NCI-H187 treated with DMSO at 0.1 percent for 48 hours (cell line): ENCODE measurements around the gene CHRNA3.
"Not testable (repeated sequence)": the region's sequence is repeated elsewhere in the genome, so short reads cannot be mapped to it uniquely, and the experiment has no call there.

Source experiments
- DNase-seq: peaks from one replicate; lab custom pipeline; 2025; lab: John Stamatoyannopoulos, UW

The CHRNA3 gene

DNA sequence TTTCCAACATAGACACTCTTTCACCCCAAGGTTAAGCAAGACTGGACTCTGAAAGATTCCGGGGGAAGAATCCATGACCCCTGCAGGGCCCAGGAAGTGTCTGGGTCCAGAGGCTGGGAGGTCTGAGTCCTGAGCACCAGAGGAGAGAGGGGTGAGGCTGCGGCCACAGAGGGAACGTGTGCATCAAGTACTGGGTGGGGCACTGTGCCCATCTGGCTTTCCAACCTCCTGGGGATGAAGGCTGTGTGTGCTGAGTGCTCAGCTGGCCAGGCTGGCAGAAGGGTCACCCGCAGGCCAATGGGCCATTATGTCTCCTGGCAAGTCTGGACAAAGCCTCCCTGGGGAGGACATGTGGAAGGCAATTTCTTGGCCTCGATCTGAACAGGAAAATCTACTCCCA is 3.3 kb downstream of the CHRNA3 start:
- DNase-seq: no peak

DNA sequence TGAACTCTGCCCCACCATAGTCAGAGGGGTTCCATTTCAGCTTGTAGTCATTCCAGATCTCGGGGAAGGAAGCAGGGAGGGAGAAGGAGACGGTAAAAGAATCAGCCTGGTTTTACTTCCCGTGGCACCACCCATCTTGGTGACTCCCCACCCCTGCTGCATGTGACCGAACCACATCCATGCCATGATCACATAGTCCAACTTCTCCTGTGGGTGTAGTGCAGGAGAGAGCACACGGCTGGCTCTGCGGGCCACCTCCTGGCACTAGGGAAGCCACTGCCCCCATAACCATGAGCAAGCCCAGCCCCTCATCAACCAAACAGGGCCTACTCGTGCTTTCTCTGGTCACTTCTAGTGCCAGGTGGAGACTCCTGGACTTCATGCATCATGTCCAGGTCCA is 3.7 kb downstream of the CHRNA3 start:
- DNase-seq: no peak

DNA sequence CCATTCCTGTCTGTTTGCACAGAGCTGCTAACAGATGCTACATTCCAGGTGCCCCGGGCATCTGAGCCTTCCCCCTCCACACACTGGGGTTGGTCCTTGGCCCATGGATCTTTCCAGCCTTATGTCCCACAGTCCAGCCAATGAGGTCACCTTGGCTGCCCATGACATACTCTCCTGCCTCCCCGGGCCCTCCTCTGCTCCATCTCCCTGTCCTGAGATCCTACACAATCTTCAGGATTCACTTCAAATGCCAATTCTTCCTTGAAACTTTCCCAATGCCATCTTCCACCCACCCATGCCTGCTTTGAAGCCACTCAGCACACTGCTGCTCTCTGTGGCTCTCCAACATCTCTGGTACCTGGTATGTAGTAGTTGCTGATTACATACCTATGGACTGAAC is 4.3 kb downstream of the CHRNA3 start:
- no peak for DNase-seq

DNA sequence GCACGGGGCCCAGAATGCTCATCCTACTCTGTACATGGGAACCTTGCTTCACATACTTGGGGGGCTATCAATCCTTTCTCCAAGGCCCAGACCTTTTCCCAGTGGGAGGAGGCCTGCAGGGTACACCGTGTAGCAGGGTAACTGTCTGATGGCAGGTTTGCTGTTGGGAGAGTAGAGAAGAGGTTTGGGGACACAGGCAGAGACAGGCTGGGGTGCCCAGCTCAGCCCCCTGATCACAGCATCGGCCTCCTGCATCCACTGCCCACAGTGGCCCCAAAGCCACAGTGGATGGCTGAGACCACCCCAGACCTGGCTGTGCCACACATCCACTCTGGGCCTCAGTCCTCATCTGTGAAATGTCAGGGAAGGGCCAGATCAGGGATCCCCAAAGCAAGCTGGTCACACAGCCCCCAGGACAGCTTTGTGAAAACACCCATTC is 5.6 kb downstream of the CHRNA3 start:
- no peak for DNase-seq

DNA sequence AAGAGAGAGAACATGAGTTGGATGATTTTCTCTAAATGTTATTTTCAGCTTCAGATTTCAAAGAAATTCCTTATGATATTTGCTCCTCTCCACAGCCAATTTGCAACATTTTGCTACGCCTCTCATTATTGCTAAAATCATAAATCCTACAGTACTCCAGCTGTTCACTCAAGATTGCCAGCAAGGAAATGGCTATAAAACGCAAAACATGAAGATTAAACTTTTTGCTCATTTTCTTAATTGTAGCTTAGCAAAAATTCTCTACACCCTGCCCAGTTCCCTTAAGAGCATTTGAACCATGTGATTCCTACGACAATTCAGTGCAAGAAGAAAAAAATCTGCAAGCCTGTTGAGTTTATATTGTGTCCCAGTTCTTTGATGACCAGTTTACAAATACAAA is 6.8 kb downstream of the CHRNA3 start:
- DNase-seq: no peak

DNA sequence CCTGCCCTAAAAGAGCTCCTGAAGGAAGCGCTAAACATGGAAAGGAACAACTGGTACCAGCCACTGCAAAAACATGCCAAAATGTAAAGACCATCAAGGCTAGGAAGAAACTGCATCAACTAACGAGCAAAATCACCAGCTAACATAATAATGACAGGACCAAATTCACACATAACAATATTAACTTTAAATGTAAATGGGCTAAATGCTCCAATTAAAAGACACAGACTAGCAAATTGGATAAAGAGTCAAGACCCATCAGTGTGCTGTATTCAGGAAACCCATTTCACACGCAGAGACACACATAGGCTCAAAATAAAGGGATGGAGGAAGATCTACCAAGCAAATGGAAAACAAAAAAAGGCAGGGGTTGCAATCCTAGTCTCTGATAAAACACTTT is 11.2 kb downstream of the CHRNA3 start:
- not testable (repeated sequence) for DNase-seq

DNA sequence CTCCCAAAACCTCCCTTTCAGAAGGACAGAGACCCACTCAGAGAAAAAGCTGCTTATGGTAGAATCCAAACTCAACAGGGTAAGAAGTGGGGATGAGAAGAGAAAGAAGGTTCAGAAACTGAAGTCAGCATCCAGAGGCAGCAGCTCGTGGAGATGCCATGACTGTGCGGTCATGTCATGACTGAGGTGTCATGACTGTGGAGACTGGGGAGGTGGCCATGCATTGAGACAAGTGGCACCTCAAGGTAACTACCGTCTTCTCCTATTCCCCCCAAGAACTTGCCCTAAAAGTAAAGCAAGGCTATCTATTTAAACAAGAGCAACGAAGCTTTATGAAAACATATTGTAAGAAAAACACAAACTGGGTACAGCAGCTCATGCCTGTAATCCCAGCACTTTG is 15.1 kb downstream of the CHRNA3 start:
- no peak for DNase-seq

DNA sequence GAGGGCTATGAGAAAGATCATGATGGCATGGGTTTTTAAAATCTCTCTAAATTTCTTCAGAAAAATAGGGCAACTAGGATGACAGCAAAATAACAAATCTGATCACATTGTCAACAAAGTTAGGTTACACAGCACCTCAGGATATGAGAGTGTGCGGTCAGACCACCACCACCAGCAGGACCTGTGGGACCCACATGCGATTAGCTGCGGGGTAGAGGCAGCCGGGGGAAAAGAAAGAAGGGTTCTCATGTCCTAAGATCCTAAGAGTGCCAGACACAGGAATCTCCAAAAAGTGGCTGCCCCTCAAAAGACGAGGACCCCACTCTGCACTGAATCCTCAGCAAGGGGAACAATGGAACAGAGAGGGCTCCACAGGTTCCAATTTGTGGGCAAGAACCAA is 15.6 kb downstream of the CHRNA3 start:
- no peak for DNase-seq

DNA sequence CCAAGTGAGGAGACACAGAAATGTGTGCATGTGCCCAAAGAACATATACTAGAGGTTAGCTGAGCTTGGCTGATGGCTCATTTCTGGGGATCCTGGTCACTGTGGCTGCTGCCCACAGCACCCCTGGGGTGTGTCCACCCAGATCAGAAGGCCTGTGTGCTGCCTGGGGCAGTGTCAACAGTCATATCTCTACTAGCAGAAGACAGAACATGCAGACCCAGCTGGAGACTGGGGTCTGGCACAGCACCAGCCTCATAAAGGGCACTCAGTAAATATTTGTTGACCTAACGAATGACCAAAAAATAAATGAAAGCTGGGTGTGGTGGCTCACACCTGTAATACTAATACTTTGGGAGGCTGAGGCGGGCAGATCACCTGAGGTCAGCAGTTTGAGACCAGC is 16.4 kb downstream of the CHRNA3 start:
- DNase-seq: no peak

DNA sequence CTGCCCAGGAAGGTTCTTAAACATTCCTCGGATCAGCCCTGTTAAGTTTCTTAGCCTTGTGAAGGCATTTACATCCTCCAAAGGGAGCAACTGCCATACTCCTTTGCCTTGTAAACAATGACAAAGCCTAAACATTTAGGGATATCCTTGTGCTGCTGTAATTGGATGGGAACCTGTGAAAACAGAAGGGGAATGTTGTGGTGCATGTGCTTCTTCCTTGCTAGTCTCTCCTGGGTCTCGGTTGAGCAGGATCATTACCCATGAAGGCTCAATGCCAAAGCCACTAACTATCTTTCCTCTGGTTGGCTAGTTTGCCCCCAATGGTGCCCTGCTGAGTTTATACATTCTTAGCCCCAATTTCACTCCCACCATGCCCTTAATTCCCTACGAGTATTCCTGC is 17.3 kb downstream of the CHRNA3 start:
- no peak for DNase-seq

DNA sequence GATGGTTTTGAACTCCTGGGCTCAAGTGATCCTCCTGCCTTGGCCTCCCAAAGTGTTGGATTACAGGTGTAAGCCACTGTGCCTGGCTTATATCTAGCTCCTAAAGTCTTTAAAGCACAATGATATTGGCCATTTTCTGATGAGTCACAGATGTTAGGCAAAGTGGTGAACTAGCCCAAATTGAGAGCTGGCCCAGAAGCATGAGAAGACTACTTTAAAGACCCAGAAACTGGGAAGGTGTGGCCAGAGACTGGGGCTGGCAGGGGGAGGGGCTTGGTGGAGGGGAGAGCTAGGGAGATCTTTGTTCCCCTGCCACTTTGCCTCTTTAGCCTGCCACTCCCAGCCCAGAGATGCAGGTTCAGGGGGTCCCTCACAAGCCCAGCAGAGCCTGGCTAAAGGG is 21.6 kb downstream of the CHRNA3 start:
- no peak for DNase-seq

DNA sequence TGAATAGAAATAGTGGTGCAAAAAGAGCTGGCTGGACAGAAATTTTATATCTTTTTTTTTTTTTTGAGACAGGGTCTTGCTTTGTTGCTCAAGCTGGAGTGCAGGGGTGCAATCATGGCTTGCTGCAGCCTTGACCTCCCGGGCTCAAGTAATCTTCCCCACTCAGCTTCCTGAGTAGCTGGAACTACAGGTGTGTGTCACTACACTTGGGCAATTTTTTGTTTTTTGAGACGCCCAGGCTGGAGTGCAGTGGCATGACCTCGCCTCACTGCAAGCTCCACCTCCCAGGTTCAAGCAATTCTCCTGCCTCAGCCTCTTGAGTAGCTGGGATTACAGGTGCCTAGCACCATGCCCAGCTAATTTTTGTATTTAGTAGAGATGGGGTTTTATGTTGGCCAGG is 22.4 kb downstream of the CHRNA3 start:
- no peak for DNase-seq

DNA sequence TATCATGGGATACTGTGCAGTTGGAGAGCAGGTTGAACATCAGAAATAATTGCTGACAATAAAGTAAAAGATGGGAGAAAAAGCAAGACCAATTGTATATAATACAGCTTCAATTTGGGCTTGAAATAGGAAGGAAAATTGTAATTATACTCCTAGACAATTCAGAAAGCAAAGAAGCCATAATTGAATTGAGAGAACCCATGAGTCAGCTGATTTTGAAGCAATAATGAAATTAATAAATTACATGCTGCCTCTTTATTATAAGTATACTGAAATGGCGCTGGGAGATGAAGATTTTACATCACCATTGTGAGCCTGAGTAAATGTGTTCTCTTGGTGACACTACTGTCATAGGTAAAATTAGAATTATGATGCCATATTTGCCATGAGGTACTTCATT is 23.2 kb downstream of the CHRNA3 start:
- no peak for DNase-seq

DNA sequence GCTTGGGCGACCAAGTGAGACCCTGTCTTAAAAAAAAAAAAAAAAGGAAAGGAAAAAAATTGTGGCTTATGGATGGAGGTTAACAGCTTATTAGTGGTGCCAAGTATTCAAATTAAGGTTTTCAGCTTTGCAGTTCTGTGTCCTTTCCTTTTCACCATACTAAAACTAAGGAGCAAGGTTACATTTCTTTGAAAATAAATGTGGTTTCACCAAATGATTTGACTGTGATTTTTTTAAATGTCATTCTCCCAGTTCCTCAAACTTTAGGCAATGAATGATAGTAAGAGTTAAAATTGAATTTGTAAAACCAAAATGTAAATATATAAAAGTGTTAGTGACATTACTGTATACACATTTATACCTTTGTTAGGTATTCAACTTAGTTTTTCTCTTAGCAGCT is 45.9 kb downstream of the CHRNA3 start:
- DNase-seq: no peak

DNA sequence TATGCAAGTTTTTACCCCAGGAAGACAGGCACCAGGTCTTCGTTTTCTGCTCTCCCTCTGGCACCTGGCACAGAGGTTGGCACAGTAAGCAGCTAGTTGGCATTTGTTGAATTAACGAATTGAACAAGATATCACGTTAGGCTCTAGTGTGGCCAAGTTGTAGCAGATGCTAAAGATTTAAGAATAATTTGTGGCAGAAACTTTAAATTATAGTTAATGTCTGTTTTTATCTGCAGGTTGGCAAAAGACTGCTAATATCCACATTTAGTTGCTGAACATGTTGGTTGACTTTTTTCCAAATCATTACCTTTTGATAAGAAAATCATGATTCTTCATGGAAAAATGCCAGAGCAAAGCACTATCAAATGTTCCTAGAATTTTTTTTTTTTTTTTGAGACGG is 47.4 kb downstream of the CHRNA3 start:
- DNase-seq: no peak

DNA sequence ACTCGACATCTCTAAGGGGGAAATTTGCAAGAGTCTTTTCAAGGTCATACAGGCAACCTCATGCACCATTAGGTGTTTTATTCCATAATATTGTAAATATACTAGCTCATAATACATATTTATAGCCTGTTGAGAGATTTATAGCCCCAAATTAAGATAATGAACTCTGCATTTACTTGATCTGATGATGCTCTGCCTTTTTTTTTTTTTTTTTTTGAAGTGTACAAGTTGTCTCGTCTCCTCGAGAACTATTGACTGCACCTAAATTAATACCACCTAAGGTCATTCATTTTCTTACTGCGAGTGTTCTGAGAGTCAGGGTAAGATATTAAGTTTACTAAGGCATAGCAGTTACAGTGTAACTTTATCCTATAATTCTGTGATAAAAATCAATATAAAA is 49.4 kb downstream of the CHRNA3 start:
- no peak for DNase-seq

DNA sequence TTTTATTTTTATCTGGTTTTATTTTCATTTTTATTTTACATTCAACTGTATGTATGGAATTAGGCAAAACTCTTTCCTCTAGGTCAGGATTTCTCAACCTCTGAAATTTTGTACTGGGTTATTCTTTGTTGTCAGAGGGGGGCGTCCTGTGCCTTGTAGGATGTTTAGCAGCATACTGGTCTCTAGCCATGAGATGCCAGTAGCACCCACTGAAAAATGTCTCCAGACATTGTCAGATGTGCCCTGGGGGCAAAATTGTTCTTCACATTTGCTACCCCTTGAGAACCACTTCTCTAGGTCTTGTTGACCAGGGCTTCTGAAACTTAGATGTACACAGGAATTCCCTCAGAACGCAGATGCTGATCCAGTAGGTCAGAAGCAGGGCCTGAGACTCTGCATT is 50.1 kb downstream of the CHRNA3 start:
- no peak for DNase-seq

DNA sequence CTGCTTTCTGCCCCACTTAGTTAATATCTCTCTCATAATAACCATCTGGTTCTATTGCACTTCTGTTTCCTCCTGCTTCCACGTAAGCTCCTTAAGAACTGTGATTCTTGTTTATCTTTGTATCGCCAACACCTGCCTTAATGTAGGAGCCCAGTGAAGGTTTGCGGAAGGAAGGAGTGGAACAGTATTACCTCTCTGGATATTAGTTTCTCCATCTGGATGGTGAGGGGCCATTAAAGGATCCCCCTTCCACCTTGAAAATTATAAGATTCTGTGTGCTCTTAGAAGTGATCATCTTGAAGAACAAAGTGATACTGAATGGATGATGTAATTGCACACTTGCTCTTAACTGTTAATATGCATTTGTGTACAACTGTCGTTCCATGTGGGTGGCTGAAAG is 53.3 kb downstream of the CHRNA3 start:
- DNase-seq: no peak

DNA sequence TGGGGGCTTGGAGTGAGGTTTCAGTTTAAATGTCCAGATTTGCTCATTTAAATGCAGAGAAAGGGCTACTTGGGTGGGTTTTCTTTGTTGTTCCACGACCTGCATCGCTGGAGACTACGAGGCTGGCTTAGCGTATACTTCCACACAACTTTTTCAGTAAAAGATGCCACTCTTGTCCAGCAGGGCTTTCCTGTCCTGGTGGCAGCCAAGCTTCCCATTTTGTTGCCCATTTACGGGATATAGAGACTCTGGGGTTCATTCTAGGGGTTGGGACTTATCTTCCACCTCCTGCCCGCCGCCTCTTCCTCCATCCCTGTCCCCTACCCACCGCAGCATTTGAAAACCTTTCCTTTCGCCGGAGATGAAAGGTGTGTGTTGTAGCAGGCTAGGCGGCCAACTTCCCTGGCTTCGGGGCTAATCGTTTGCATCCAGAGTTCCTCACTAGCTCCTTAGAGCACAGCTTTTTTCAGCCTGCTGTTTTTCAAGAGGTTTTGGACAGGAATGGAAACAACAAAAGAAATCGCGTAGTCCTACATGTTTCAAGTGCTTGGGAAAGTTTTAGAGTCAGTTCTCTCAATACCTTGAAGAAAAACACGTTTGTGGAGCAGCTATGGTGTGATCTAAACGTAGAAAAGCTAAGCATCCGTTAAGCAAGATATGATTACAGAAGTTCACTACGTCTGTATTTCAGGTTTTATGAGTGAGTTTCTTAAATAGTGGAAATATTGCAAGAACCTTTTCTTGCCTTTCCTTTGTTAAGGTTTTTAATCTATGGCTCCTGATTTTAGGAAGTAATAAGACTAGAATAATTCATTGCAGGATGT is 54.6 kb downstream of the CHRNA3 start:
- no peak for DNase-seq

DNA sequence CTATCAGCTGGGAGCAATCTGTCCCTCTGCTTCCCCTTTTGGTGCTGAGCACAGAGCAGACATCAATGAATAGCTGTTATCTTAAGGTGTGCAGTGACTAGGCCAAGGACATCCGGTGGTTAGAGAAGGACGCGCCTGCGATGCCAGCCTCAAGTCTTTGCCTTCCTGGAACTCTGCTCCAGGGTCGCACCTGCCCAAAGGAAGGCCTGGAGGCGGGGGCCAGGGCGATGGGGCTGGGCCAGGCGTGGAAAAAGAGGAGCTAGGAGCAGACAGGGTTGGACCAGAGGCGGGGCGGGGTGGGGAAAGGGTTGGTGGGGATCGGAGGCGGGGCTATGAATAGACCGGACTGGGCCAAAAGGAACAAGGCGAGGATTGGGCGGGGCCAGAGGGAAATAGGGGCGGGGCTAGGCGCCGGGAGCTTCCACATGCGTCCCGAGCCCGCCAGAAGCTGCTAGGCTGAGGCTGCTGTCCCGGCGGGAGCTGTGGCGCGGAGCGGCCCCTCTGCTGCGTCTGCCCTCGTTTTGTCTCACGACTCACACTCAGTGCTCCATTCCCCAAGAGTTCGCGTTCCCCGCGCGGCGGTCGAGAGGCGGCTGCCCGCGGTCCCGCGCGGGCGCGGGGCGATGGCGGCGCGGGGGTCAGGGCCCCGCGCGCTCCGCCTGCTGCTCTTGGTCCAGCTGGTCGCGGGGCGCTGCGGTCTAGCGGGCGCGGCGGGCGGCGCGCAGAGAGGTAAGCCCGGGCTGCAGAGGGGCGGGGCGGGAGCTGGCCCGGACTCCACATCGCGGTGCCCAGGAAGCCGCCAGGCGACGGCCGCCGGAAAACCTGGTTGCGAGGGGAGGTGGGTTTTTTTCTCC is 55.5 kb downstream of the CHRNA3 start, which contains the start of gene CHRNA5:
TSS of gene CHRNA5 (plus strand) at position 424 of the 854 bp plus-strand sequence. CDS start at position 624, 200 bp downstream.
- DNase-seq: peak; percentile 79

DNA sequence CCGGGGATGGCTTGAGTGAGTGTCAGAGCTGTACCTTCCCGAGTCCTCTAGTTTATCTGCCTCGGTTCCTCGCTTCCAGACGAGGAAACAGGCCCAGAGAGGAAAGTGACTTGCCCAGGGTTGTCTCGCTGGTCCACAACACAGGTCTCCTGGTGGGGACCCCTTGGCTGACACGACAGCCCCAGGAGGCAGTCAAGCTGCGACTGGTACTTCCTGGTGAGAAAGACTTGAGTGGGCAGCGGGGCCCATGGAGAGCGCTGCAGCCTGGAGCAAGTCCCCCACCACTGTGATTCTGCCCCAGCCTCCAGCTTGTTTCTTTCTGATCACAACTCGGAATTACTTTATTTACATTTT is 56.1 kb downstream of the CHRNA3 start:
- no peak for DNase-seq

DNA sequence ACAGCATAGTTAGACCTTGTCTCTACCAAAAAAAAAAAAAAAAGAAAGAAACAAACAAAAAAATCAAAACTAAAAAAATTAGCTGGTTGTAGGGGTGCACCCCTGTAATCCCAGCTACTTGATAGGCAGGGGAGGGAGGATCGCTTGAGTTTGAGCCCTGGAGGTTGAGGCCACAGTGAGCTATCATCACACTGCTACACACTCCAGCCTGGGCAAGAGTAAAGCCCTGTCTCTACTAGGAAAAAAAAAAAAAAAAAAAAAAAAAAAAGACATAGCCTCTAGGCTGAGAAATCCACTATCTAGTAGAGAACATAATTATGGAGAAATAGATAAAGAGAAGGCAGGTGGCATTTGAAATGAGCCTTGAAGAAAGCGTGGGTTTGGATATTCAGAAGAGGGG is 57.7 kb downstream of the CHRNA3 start:
- DNase-seq: no peak

DNA sequence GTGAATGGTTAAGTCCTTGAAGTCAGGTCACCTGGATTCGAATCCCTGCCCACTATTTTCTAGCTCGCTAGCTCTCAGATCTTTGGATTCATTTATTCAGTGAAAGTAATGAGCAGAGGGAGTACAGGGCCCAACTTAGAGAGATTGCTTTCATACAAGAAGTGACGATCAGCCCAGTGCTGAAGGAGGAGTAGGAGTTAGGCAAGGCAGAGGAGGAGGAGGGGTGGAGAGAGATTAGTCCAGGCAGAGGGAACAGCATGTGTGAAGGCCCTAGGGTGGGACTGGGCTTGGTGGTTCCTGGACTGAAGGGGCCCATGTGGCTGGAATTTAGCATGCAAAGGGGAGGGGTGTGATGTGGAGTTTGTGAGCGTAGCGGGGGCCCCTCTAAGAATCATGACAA is 59.3 kb downstream of the CHRNA3 start:
- no peak for DNase-seq
